ENCODE measurements around the gene BSDC1.

DNA sequence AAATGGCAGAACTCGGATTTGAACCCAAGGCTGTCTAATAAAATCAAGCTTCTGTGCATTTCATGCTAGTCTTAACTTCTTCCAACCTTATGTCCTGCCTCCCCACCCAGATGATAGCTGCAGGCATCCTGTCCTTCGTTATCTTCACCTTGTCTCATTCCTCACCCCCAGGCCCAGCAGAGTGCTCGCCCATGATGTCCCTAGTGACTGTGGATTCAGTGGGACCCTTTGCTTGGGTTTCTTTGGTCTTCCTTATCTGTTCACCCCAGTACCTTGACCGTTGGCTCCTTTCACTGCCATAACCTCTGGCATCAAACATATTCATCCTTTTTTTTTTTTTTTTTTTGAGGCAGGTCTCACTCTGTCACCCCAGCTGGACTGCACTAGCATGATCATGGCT is 5.6 kb upstream of the BSDC1 start:
- TF ChIP-seq, protein P1, sequence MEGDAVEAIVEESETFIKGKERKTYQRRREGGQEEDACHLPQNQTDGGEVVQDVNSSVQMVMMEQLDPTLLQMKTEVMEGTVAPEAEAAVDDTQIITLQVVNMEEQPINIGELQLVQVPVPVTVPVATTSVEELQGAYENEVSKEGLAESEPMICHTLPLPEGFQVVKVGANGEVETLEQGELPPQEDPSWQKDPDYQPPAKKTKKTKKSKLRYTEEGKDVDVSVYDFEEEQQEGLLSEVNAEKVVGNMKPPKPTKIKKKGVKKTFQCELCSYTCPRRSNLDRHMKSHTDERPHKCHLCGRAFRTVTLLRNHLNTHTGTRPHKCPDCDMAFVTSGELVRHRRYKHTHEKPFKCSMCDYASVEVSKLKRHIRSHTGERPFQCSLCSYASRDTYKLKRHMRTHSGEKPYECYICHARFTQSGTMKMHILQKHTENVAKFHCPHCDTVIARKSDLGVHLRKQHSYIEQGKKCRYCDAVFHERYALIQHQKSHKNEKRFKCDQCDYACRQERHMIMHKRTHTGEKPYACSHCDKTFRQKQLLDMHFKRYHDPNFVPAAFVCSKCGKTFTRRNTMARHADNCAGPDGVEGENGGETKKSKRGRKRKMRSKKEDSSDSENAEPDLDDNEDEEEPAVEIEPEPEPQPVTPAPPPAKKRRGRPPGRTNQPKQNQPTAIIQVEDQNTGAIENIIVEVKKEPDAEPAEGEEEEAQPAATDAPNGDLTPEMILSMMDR (IDR thresholded peaks at IDR 0.05): no peak
- TF ChIP-seq POLR2A (IDR thresholded peaks at IDR 0.05) (no peak), POLR2AphosphoS5 (IDR thresholded peaks at IDR 0.05) (no peak)
